Measurements from ENCODE around the gene CDK5.
"Not testable (repeated sequence)": the region's sequence is repeated elsewhere in the genome, so short reads cannot be mapped to it uniquely, and the experiment has no call there.

CDK5 gene

GRCh38 chr7:151056283-151056665, 1.4 kb downstream of the CDK5 start:
- no peak for DNase-seq

- no peak for DNase-seq
Observed at GRCh38 chr7:151053751-151054150, 3.9 kb downstream of the CDK5 start.

GRCh38 chr7:151053096-151053495, 4.6 kb downstream of the CDK5 start:
- DNase-seq: no peak

- DNase-seq: no peak
Observed at GRCh38 chr7:151051108-151051507, 6.6 kb downstream of the CDK5 start.

GRCh38 chr7:151048911-151049463, 8.7 kb downstream of the CDK5 start:
- no peak for DNase-seq

GRCh38 chr7:151047976-151048815, 9.5 kb downstream of the CDK5 start, which contains the start of gene ASIC3:
Gene ASIC3, plus strand, starts transcription at chr7:151048531. Its CDS starts 355 bp downstream, at chr7:151048886.
- no peak for DNase-seq

- no peak for DNase-seq
Observed at GRCh38 chr7:151046603-151047573, 10.8 kb downstream of the CDK5 start.

GRCh38 chr7:151045967-151046366, 11.7 kb downstream of the CDK5 start:
- no peak for DNase-seq

GRCh38 chr7:151045262-151045661, 12.4 kb downstream of the CDK5 start:
- no peak for DNase-seq

GRCh38 chr7:151043959-151044358, 13.7 kb downstream of the CDK5 start:
- DNase-seq: no peak

- DNase-seq: not testable (repeated sequence)
Observed at GRCh38 chr7:151043449-151043848, 14.2 kb downstream of the CDK5 start.

GRCh38 chr7:151040616-151041375, 16.9 kb downstream of the CDK5 start:
- DNase-seq: no peak

- no peak for DNase-seq
Observed at GRCh38 chr7:151039850-151040548, 17.7 kb downstream of the CDK5 start.

GRCh38 chr7:151038951-151039849, 18.5 kb downstream of the CDK5 start:
- no peak for DNase-seq

GRCh38 chr7:151035902-151036301, 21.8 kb downstream of the CDK5 start:
- DNase-seq: no peak

GRCh38 chr7:151035026-151035717, 22.5 kb downstream of the CDK5 start:
- DNase-seq: no peak

GRCh38 chr7:151034312-151035025, 23.2 kb downstream of the CDK5 start:
- no peak for DNase-seq

- no peak for DNase-seq
Observed at GRCh38 chr7:151033864-151034249, 23.8 kb downstream of the CDK5 start.

Measured in SHP77 treated with DMSO at 0.1 percent for 48 hours (cell line).